Thymus (tissue), 11 donors: ENCODE measurements around the gene RERE. TPM values are rescaled to one million over a fixed set of nuclear protein-coding genes. Genes with fewer than 3 reads are reported as not detected.

Source experiments
- DNase-seq, 9 donors: peaks; one replicate each; pipeline ENCODE4 v3.0.0-alpha.2; 2013; ENCODE audit warnings: low spot score in 9 of 9, low read depth in 6 of 9, missing footprints in 1 of 9
- H3K27ac ChIP-seq, 2 donors: one replicate each; pipeline ENCODE4 v1.5.1; 2013; ENCODE audit warnings: control low read depth in 1 of 2, low read depth in 1 of 2, low read length in 1 of 2, mild to moderate bottlenecking in 1 of 2, moderate library complexity in 1 of 2
- H3K27me3 ChIP-seq, 2 donors: one replicate each; pipeline ENCODE4 v1.5.1; 2013; ENCODE audit warnings: low read length in 1 of 2; ENCODE audit not compliant: control insufficient read depth in 2 of 2, insufficient read depth in 1 of 2
- H3K36me3 ChIP-seq, 2 donors: one replicate each; pipeline ENCODE4 v1.5.1; 2013; ENCODE audit warnings: low read length in 1 of 2, mild to moderate bottlenecking in 1 of 2, moderate library complexity in 1 of 2; ENCODE audit not compliant: control insufficient read depth in 2 of 2, insufficient read depth in 2 of 2
- H3K4me1 ChIP-seq, 2 donors: one replicate each; pipeline ENCODE4 v1.5.1; 2013; ENCODE audit warnings: low read length in 2 of 2; ENCODE audit not compliant: control insufficient read depth in 2 of 2, insufficient read depth in 2 of 2
- H3K4me3 ChIP-seq, 2 donors: one replicate each; pipeline ENCODE4 v1.5.1; 2013; ENCODE audit warnings: low read length in 2 of 2, control low read depth in 1 of 2, mild to moderate bottlenecking in 1 of 2
- H3K9me3 ChIP-seq, 2 donors: one replicate each; pipeline ENCODE4 v1.5.1; 2013; ENCODE audit warnings: low read length in 1 of 2, mild to moderate bottlenecking in 1 of 2; ENCODE audit not compliant: control insufficient read depth in 2 of 2, insufficient read depth in 1 of 2
- WGBS: extraction: QIAGEN DNeasy Blood & Tissue Kit; methylation state at CpG from one replicate; pipeline ENCODE4 v1.1.7; 2013; 5-methylcytosine and 5-hydroxymethylcytosine counted together
- polyA plus RNA-seq: library from polyadenylated mRNA; stranded (reverse); fragments of 200-250 nt; gene quantifications from one replicate; pipeline ENCODE4 v1.2.3, GENCODE V29; 2013
- total RNA-seq: library from RNA; stranded (reverse); fragments of 120-200 nt; gene quantifications from one replicate; pipeline ENCODE4 v1.2.4, GENCODE V29; 2013
- donor health status: healthy.

RERE gene
- total and polyA plus RNA-seq, 2 donors, result 22.9 to 37.7 TPM

- Histone ChIP-seq H3K4me1 (peaks cover 2 to 18% of the 10 kb centered on the region in 2 donors), H3K4me3 (no peak overlapping the region), H3K9me3 (no peaks in the 10 kb centered on the region), H3K36me3 (no peaks in the 10 kb centered on the region), H3K27ac (no peak overlapping the region), H3K27me3 (no peaks in the 10 kb centered on the region)
- no peak for DNase-seq
- WGBS, result 93% methylated on average over 2 of the region's 2 CpGs
Observed at GRCh38 chr1:8670371-8670818, 147.0 kb downstream of the RERE start.

DNA sequence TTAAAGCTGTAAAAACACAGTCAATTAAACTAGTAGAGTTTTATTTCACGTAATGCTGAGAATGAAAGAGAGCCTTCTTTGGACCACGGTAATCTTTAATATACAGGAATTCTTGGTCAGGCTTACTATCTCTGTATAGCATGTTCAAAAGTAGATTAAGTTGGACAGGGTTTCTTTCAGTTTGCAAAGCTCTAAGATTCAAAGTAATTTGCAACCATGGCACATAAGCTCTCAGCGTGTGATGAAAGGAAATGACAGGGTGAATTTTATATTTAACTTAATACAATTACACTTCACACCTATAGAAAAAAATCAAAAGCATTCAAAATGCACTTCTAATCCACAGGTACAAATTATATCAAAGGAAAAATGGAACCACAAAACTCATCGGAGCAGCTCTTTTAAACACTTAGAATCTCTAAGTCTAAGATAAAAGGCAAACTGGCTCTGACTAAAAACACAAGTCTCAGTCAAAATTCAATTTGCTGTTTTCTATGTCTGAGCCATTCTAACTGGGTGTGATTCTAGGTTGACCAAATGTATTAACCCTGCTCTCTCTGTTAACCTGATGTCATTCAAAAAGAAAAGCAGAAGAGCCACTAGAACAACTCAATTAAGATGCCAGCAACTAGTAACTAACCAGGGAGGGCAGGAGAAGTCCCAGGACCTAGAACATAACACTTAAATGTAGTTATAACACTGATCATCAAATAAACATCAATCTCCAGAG is 147.7 kb downstream of the RERE start:
- WGBS, result 54% methylated on average over 4 of the region's 4 CpGs
- no peak overlapping the region for H3K27ac ChIP-seq

DNA sequence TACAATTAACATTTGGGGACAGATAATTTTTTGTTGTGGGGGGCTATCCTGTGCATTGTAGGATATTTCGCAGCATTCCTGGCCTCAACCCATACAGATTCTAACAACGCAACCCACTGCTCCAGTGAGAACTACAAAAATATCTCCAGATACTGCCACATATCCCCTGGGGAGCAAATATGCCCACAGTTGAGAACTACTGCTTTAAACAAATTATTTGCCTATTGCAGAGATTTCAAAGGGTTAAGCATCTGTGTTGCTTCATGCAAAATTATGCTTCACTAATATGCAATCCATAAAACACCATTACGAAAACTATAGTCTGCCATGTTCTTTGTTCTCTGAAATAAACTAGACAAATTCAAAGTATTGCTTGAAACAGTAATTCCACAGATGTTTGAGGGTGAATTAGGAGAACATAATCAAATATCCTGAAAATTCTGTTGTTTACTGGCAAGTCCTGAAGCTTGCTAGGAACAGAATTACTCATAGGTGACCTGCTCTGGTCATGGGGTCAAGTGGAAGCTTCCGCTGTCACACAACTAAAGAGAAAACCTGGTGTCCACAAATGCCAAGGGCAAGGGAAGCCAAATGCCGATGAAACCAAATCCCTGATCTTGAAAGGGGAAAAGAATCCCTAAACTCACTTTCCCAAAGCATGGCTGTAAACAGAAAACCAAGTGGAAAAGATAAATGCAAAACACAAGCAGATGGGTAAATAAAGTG is 149.4 kb downstream of the RERE start:
- H3K4me1 ChIP-seq, result peaks cover 5 to 36% of the 10 kb centered on the region in 2 donors
- no peak overlapping the region for H3K4me3 ChIP-seq
- H3K9me3 ChIP-seq, result no peaks in the 10 kb centered on the region
- no peak for DNase-seq
- H3K36me3 ChIP-seq, result no peaks in the 10 kb centered on the region
- 97% methylated on average over 5 of the region's 5 CpGs for WGBS
- H3K27me3 ChIP-seq, result no peaks in the 10 kb centered on the region
- H3K27ac ChIP-seq, result no peak overlapping the region

More for the DNA sequence above, 147.7 kb downstream of the RERE start:
- Histone ChIP-seq H3K4me1 (peaks cover 2 to 24% of the 10 kb centered on the region in 2 donors), H3K36me3 (no peaks in the 10 kb centered on the region), H3K27me3 (no peaks in the 10 kb centered on the region), H3K9me3 (no peaks in the 10 kb centered on the region), H3K4me3 (no peak overlapping the region)
- no peak for DNase-seq

- no peak for DNase-seq
- 65% methylated on average over 5 of the region's 5 CpGs for WGBS
- Histone ChIP-seq H3K4me3 (no peak overlapping the region), H3K4me1 (peaks cover 8 to 48% of the 10 kb centered on the region in 2 donors), H3K27me3 (no peaks in the 10 kb centered on the region), H3K9me3 (no peaks in the 10 kb centered on the region), H3K36me3 (no peaks in the 10 kb centered on the region), H3K27ac (peak overlapping the region in 1 of 2 donors; percentile 13)
Observed at GRCh38 chr1:8666389-8667167, 150.9 kb downstream of the RERE start.

GRCh38 chr1:8665833-8666232 is 151.6 kb downstream of the RERE start:
- no peak overlapping the region for H3K27ac ChIP-seq
- no peaks in the 10 kb centered on the region for H3K36me3 ChIP-seq
- no peak overlapping the region for H3K4me3 ChIP-seq
- no peak for DNase-seq
- no peaks in the 10 kb centered on the region for H3K27me3 ChIP-seq
- H3K9me3 ChIP-seq, result no peaks in the 10 kb centered on the region
- peaks cover 13 to 55% of the 10 kb centered on the region in 2 donors for H3K4me1 ChIP-seq
- WGBS, result 59% methylated on average over 2 of the region's 2 CpGs

DNA sequence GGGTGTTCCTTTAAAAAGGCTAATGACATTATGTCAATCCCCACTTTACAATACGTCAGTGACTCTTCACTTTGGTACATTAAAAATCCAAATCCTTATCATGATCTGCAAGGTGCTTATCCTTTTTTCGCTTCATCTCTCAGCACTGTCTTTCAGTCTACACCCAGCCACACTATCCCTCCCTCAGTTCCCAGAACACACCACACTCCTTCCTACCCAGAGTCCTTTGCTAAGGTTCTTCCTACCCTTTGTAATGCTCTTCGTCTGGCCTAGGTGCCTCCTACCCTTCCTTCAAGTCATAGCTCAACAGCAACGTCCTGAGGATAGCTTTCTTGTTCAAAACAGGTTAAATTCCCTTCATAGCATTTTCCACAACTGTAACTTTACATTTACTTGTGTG is 152.6 kb downstream of the RERE start:
- 89% methylated on average over 4 of the region's 4 CpGs for WGBS
- H3K4me1 ChIP-seq, result peaks cover 13 to 57% of the 10 kb centered on the region in 2 donors
- H3K9me3 ChIP-seq, result no peaks in the 10 kb centered on the region
- no peaks in the 10 kb centered on the region for H3K36me3 ChIP-seq
- H3K27me3 ChIP-seq, result no peaks in the 10 kb centered on the region
- H3K27ac ChIP-seq, result no peak overlapping the region
- no peak overlapping the region for H3K4me3 ChIP-seq
- DNase-seq, result no peak

DNA sequence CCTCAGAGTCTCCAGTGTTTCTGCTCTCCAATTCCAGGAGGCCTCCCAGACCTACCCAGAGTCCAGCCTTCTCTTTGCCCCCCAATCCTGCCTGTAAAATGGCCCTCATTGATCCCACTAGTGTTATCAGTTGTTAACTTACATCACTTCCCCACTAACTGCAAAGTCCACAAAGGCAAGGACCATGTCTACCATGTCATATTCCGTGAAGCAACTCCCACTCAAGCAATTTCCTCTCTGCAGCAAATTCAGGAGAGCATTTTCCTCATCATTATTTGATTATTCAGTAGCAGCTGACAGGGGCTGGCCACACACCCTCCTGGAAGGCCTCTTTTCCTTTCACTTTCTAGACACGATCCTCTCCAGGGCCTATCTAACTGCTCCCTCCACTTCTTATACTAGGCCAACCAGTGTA is 153.5 kb downstream of the RERE start:
- no peak for DNase-seq
- H3K9me3 ChIP-seq, result no peaks in the 10 kb centered on the region
- no peaks in the 10 kb centered on the region for H3K36me3 ChIP-seq
- WGBS, result 35% methylated on average over 2 of the region's 2 CpGs
- no peak overlapping the region for H3K4me3 ChIP-seq
- H3K27me3 ChIP-seq, result no peaks in the 10 kb centered on the region
- no peak overlapping the region for H3K27ac ChIP-seq
- peaks cover 13 to 53% of the 10 kb centered on the region in 2 donors for H3K4me1 ChIP-seq

GRCh38 chr1:8663090-8663802 is 154.2 kb downstream of the RERE start:
- 98% methylated on average over 4 of the region's 4 CpGs for WGBS
- DNase-seq, result no peak
- no peak overlapping the region for H3K27ac ChIP-seq
- H3K4me1 ChIP-seq, result peaks cover 13 to 53% of the 10 kb centered on the region in 2 donors
- no peaks in the 10 kb centered on the region for H3K9me3 ChIP-seq
- H3K36me3 ChIP-seq, result no peaks in the 10 kb centered on the region
- no peak overlapping the region for H3K4me3 ChIP-seq
- H3K27me3 ChIP-seq, result no peaks in the 10 kb centered on the region
